OCI-LY7 (cell line): ENCODE results near the gene GNG14.

Experiments used
- CTCF ChIP-seq: fragments of 200-600 bp; sonication (generic); conservative IDR thresholded peaks from 2 replicates; pipeline ENCODE4 v1.5.1; 2014; ENCODE audit warnings: mild to moderate bottlenecking, antibody characterized with exemption, low read length, moderate library complexity, mixed read lengths
- EZH2phosphoT487 ChIP-seq: fragments of 200-600 bp; sonication (generic); IDR thresholded peaks from 2 replicates; pipeline ENCODE4 v1.6.1; 2018; ENCODE audit warnings: low read depth, borderline replicate concordance, mild to moderate bottlenecking, mixed run types, antibody characterized with exemption, low read length, moderate library complexity, mixed read lengths

GRCh38 chr19:12667731-12668302 is 20.0 kb upstream of the GNG14 start:
- TF ChIP-seq CTCF (no peak), EZH2phosphoT487 (no peak)
